Stimulated activated CD8-positive, alpha-beta memory T cell treated with anti-CD3 and anti-CD28 coated beads, Interleukin-12 subunit alpha, Interleukin-12 subunit beta, amount 100 ng/mL, for 24 hours (primary cell): Measurements from ENCODE around the gene CDC42BPB.

Experiments used
- DNase-seq: peaks from one replicate; pipeline ENCODE4 v3.0.0-alpha.2; 2020; ENCODE audit errors: extremely low read depth

CDC42BPB gene

DNA sequence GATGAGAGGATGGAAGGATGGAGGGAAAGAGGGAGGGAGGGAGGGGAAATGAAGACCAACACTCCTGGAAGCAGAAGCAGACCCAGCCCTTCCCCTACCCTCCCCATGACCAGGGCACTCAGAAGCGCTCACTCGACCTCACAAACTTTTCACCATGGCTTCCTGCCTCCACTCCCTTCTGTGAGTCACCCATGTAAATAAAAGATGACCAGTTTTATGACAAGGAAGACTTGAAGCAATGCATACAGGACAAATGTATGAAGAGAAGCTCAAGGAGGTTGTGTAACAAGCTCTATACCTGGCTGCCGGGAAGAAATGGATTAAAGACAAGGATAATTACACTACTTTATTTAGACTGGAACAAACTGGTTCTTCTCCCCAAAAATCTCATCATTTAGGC, 63.8 kb downstream of the CDC42BPB start:
- no peak for DNase-seq

DNA sequence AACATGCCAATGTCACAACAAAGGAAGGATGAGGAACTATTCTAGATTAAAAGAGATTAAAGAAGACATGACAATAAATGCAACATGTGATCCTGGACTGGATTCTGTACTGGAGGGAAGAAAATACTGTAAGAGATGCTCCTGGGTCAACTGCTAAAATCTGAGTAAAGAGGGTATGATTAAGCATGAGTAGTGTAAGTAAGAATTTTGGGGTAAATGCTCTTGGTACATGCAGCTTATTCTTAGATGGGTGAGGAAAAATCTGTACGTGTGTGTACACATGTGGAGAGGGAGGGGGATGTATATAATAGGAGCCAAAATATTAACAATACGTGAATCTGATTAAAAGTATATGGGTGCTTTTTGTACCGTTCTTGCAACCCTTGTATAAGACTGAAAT, 66.0 kb downstream of the CDC42BPB start:
- DNase-seq, result no peak

DNA sequence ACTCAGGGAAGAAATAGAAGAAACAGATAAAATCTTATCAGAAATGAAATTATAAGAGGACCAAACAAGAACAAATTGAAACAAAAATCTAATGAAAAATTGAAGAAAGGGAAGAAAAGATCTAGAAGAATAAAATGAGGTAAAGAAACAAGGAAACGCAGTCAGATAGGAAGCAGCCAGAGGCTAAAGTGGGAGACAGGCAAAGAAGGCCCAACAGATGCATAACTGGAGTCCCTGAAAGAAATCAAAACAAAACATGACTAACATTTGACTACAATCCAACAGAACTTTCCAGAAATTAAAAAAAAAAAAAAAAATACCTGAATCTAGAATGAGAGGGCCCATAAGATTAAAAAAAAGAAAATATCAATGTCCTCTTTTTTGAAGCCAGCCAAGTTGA, 69.3 kb downstream of the CDC42BPB start:
- DNase-seq, result no peak

DNA sequence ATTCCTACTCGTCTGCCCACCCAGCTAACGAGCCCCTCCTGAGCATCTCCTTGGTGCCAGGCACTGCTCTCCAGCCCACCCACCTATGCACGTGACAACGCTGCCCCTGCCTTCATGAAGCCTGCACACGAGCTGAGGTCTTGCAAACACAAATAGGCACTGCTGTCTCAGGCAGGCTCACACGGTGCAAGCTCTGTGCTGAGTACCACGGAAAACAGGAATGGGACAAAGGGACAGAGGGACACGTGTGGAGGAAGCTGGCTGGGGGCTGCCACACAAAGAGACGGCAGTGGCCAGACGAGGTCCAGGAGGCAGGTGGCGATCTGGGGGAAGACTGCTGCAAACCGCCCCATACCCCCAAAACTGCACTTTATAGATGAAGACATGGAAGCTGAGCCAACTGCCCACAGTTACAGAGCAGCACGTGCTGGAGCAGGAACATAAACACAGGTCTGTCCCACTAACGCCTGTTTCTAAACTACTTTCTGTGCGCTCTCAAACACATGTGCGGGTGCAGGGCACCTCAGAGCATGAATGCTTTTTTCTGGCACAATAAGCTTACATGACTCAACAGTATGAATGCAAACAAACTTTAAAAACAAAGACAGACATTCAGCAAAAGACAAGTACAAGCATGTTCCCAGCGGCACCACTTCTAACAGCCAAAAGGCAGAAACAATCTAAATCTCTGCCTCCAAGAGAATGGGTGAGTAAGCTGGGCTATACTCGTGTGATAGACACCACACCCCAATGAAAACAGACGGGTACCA, 70.4 kb downstream of the CDC42BPB start:
- no peak for DNase-seq

DNA sequence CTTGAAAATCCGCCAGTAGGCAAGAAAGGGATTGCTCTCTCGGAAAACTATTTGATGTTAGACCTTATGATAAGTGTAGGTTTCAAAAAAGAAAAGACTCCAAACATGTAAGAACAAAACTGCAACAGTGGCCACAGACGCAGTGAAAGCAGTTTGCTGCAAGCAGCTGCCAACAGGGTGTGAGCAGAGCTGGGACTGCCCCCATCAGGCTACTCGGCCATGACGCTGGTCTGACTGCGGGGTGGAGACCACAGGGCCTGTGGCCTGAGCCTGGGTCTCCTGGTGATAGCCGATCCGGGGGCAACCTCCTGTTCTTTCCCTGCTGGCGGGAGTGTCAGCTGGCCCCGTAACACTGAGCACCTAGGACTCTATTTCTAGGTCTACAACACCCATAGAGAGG, 71.7 kb downstream of the CDC42BPB start:
- no peak for DNase-seq

DNA sequence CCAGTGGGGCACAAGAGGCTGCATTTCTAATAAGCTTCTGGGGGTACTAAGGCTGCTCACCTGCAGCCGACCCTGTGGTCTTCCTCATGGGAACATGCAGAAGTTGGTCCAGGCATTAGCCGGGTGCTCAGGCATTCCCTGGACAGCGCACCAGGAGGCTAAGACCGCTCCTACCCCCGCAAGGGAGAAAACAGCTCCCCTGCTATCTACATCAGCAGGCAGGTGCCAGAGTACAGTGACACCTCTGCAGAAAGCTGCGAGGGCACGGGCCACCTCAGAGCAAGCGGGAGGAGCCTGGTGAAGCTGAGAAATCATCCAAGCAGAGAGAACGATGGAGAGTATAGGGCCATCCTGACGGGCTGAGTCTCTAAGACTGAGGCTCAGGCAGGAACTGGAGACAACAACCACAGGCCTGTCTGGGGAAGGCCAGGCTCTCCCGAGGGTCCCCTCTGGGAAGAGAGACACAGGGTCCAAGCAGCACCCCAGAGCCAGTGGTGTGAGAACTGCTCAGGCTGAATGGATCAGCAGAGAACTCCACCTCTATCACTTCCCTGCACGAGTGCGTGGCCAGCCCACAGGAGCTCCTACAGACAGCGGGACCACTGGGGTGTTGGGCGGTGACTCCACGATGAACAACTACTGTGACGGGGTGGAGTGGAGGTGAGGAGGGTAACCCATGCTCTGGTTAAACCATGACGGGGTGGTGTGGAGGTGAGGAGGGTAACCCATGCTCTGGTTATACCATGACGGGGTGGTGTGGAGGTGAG, 72.8 kb downstream of the CDC42BPB start:
- no peak for DNase-seq

DNA sequence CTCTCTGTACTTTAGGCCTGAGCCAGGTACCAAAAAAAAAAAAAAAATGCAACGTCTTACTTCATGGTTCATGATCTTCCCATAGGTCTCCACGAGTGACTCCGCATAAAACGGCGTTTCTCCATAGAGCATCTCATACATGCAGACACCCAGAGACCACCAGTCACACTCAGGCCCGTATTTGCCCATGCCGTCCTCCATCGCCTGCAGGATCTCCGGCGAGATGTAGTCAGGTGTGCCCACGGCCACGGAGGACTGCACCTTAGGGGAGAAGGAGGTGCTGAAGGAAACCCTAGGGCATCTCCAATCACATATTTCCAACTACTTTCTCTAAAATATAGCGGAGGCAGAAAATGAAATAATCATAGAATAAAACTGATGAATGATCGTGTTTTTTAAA, 73.9 kb downstream of the CDC42BPB start:
- no peak for DNase-seq

DNA sequence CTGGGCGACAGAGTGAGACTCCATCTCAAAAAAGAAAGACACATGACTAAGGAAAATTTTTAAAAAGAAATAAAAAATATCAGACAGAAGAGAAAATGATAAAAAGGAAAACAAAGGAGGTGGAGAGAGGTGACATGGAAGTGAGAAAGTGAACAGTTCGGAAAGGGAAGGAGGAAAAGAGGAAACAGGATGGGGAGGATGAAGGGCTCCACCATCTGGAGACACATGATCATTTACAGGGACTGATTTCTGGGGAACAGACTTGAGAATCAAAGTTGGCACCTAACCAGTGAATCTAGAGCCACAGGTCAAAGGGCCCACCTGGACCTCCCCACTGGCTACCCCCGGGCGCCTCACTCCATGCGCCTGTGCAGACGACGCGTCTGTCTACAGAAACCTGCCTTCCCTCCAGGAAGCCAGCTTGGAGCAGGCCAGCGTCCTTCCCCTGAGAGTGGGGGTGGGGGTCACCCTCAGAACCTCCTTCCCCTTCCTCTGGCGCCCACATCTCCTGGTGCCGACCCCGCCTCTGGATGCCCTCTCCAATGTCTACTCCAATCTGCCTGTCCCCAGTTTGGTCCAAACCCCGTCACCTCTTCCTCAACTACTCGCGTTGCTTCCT, 74.4 kb downstream of the CDC42BPB start:
- DNase-seq, result no peak

DNA sequence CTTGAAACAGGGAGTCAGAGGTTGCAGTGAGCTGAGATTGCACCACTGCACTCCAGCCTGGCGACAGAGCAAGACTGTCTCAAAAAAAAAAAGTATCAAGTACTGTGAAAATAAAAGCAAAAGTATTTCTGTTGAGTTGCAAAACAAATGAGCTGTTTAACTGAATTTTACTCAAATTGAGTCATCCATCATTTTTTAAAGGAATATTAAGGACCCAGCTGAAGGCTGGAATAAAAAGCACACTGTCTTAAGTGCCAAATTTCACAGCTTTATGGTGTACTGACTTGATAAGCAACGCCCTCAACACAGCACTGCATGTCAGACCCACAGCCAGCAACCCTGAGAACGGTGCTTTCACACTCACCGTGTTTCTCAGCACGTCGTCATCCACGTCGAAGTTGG, 76.9 kb downstream of the CDC42BPB start:
- no peak for DNase-seq

DNA sequence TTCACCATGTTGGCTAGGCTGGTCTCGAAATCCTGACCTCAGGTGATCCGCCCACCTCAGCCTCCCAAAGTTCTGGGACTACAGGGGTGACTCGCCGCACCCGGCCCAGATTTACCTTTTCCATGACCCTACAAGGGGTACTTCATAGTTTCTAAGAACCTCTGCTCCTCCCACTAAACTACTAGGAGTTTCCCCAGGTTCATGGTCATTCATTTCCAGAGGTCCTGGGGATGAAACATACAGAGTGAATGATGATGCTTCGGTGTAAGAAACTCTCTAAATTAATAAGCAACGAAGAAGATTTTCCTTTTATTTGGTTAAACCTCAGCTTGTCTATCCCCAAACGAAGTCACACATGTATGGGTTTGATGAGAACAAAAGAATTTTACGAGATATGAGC, 77.9 kb downstream of the CDC42BPB start:
- no peak for DNase-seq

DNA sequence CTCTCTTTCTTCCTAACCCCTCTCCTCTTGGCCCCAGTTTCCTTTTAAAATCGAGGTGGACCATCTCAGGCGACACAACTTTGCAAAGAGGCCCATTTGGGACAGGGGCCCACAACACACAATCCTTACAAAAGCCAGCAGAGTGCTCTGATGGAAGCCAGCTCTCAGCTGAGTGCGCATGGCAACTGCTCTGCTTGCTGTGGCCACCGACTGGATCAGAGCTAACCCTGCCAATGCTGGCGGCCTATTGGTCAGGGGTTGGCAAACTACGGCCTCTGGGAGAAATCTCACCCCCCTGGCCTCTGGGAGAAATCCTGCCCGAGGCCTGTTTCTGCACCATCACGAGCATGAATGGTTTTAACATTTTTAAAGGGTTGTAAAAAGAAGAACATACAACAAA, 79.9 kb downstream of the CDC42BPB start:
- DNase-seq, result no peak

DNA sequence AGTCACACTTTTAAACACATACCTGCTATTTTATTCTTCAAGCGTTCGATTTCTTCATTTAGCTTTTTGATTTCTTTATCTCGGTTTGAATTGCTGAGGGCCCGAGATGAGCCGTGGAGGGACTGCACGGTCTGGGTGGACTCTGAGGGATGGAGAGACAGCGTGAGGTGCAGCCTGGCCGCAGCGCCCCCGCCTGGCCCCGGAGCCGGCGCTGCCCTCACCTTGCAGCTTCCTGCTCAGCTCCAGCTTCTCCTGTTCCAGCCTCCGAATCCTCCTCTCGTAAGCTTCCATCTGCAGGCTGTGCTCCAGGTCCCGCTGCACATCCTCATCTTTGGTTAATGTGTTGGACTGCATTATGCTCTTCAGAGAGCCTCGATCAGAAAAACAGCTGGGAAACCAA, 81.7 kb downstream of the CDC42BPB start:
- DNase-seq, result no peak

DNA sequence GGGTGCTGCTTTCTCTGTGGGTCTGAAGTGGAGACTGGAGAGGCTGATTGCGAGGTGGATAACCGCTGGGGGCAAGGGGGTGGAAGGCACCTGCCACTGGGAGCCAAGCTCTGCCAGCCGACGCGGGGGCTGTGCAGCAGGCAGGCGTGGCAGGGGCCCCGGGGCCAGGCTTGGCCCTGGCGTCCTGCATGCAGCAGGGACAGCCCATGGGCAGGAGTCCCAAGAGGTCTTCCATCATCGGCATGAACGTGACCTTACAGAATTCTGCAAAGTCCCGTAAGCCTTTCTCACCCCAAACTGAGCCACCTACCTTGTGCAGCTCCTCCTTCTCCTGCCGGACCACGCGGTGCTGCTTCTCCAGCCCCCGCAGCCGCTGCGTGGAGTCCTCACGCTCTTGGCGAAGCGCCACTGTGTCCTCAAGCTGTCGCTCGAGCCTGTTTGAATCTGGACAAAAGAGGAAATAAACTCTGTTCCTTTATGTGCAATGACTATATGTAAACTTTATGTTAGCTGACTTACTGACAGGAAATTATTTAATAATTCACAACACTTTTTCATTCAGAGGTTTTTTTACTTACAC, 83.6 kb downstream of the CDC42BPB start:
- DNase-seq, result no peak

DNA sequence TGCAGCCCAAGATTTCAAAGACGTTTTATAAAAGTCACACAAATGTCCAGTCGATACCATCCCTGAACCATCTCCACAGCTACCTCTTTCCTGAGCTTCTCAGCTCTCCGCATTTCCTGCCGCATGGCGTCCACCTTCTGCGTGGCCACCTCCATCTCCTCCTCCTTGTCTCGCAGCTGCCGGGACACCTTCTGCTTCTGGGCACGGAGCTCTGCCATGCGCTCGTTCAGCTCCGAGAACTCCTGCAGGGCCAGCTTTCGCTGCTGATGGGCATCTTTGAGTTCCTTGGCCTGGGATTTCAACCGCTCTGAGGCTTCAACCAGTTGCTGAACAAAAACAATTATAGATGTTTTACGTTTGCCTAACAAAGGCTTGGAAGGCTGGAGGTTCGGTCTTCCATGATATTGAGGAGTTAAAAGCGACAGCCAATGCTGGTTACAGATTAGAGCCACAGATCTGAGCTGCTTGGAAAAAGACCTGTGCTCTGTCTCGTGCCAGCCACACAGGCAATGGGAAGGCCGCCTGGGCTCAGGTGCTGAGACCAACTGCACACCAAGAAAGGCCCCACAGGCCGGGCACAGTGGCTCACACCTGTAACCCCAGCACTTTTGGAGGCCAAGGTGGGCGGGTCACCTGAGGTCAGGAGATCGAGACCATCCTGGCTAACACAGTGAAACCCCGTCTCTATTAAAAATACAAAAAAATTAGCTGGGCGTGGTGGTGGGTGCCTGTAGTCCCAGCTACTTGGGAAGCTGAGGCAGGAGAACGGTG, 85.3 kb downstream of the CDC42BPB start:
- DNase-seq, result no peak

DNA sequence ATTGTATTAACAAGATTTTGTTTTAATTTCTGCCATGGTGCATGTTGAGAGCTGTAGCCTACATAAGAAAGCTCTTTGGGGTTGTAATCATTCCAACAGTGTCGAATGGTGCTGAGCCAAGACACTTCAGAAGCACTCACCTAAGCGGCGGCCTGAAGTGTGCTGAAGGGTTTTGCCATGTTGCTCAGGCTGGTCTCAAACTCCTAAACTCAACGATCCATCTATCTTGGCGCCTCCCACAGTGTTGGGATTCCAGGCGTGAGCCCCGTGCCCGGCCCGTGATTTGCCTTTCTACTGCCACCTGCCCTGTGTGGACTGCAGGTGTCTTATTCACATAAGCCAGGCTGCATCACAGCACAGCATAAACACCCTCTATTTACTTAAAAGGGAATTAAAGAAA, 86.0 kb downstream of the CDC42BPB start:
- DNase-seq, result no peak

DNA sequence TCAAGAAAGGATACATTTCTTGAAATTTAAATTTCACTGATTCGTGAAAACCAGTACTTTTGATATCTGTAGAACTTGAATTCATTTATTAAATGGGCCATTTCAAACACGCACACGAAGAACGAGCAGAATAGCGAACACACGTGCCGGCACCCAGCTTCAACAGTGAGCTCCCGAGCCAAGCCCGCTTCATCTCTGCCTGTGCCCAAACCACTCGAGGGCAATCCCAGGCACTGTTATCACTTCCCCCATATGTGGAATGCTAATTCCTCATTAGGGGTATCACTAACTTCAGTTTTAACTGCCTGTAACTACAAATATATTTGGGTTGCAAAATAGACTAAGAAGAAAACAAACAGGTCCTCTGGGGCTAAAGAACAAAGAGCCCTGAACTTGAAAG, 86.9 kb downstream of the CDC42BPB start:
- no peak for DNase-seq

DNA sequence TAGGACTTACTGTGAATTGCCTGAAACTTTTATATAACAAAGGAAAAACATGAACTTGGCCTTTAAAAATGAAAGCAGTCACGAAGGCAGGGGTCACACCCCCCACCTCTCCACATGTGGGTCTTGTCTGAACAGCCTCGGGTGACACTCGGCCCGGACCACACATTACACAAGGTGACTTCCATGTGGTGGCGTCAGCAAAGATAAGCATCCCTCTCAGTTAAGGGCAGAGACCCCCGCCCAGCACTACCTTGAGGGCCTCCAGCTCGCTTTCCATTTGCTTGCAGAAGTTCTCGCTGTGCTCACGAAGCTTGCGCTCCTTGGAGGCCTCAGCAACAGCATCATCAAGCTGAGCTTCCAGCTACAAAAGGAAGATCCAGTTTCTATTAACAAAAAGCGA, 87.4 kb downstream of the CDC42BPB start:
- no peak for DNase-seq

DNA sequence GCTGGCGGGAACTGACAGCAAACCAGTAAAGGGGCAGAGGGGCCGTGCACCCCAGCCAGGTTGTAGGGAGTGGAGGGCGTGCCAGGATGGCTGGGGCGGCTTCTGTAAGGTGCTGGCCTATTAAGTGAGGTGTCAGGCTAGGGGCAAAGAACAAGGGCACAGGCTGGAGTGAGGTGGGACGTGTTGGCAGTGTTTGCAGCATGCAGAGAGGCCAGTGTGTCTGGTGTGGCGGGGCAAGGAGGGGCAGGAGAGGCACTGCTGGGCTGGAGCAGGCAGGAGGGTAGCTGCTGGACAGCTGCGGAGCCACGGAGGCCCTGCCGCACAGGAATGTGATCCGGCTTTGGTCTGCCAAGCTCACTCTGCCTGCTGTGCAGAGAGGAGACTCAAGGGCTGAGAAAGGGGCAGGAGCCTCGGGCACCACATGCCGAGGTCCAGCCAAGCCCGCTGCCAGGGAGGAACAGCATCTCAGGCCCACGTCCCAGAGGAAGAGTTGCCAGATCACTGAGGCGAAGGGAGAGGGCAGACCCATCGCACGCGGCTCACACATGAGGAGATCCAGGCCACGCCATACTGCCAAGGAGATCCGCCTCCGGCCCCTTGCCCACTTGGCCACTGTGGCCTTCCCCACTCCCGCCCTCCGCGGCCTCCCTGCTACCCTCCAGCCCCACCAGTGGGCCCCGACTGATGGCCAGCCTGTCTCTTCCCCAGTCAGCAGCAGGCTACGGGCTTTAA, 88.1 kb downstream of the CDC42BPB start:
- DNase-seq, result no peak

DNA sequence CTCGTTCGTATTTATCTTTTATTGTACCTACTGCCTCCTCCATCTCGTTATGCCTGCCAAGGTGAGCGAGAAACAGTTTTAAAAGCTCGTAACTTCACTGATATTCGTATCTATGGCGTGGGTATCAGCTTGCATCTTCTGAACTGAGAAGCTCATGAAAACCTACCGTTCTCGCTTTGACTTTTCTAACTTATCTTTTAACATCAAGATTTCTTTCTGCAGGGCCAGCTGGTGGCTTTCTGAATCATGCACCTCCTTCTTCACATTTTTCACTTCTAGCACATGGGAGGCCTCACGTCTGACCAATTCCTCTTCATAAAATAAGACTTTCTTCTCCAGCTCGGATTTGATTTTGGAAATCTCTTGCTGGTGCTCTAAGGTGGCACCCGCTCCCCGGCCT, 89.0 kb downstream of the CDC42BPB start:
- DNase-seq, result no peak

DNA sequence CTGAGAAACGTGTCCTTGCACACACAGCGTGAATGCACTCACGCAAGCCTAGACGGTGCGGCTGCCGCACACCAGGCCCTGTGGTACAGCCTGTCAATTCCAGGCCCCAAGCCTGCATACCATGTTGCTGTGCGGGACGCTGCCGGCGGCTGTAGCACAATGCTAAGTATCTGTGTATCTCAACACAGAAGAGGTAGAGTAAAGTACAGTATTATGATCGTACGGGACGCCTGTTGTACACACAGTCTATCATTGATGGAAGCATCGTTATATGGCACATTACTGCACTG, 89.9 kb downstream of the CDC42BPB start:
- DNase-seq, result no peak
